GM18858 (cell line): Measurements from ENCODE around the gene TSHR.
"Not testable (repeated sequence)": the region's sequence is repeated elsewhere in the genome, so short reads cannot be mapped to it uniquely, and the experiment has no call there.

Experiments used
- ATAC-seq: cut with Tn5 transposase; IDR thresholded peaks from one replicate; pipeline ENCODE4 v1.9.1; 2021; ENCODE audit not compliant: unreplicated experiment

Gene TSHR

DNA sequence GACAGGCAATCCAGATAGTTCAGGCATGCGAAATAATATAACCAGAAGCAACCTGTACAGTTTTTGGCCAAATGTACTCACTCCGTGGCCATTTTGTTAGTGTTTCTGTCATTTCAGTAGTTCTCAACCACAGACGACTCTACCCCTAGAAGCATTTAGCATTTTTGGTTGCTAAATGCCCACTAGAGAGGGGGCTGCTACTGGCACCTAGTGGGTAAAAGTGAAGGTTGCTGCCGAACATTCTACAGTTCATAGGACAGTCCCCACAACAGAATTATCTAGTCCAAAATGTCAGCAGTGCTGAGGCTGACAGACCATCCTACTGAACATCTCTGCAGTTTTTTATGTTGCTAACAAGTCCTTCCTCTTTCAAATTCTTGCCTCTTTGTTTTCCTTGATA lies 107.4 kb downstream of the TSHR start:
- ATAC-seq: peak; percentile 75

DNA sequence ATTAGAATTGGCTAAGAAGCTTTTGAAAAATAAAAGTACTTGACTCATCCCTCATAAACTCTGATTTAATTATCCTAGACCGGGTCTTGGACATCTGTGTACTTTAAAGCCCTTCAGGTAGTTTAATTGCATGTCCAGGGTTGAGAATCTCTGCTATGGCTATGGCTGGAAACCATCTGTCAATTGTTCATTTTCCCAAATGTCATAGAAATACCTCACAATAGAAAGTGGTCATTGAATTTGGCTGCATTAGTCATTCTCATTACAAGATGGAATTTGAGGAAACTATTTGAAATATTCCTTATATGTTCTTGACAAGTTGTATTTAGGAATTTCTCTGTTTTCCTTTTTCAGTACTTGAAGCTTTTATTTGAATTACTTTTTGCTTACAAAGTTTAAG lies 111.3 kb downstream of the TSHR start:
- no peak for ATAC-seq

GRCh38 chr14:81067156-81067555 lies 111.7 kb downstream of the TSHR start:
- no peak for ATAC-seq

- ATAC-seq: no peak
Measured at GRCh38 chr14:81068176-81068782, 112.9 kb downstream of the TSHR start.

DNA sequence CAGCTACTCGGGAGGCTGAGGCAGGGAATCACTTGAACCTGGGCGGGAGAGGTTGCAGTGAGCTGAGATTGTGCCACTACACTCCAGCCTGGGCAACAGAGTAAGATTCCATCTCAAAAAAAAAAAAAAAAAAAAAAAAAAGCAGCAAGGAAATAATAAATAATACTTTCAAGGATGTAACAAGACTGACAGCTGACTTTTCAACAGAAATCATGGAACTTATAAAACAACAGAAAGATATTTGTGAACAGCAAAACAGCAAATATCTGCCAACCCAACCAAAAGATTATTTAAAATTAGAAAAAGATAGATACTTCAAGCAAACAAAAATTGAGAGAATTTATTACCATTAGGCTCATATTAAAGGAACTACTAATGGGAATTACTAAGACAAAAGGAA lies 115.1 kb downstream of the TSHR start:
- no peak for ATAC-seq

- no peak for ATAC-seq
Measured at GRCh38 chr14:81085596-81085995, 130.2 kb downstream of the TSHR start.

GRCh38 chr14:81087230-81087629 lies 131.8 kb downstream of the TSHR start:
- no peak for ATAC-seq

- no peak for ATAC-seq
Measured at GRCh38 chr14:81091139-81091538, 135.7 kb downstream of the TSHR start.

DNA sequence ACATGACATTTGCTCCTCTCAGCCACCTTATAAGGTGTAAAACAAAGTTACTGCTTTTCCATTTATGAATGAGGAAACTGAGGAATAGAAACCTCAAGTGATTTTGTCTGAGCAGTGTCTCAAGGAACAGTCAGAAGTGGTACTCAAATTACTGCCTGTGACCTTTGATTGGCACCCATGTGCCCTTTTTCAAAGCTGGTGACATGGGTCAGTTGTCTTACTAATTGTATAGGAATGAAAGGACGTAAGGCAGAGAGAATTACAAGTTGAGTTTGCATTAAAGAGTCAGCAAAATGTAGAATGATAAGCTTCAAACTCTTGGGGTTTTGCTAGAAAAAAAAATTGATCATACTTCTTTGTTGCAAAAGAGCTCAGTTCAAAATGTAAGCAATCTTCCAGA lies 136.2 kb downstream of the TSHR start:
- no peak for ATAC-seq

GRCh38 chr14:81093651-81094050 lies 138.2 kb downstream of the TSHR start:
- ATAC-seq: no peak

GRCh38 chr14:81095539-81095938 lies 140.1 kb downstream of the TSHR start:
- no peak for ATAC-seq

- no peak for ATAC-seq
Measured at GRCh38 chr14:81096656-81097055, 141.2 kb downstream of the TSHR start.

GRCh38 chr14:81102217-81102616 lies 146.8 kb downstream of the TSHR start:
- ATAC-seq: no peak

GRCh38 chr14:81103443-81103842 lies 148.0 kb downstream of the TSHR start:
- no peak for ATAC-seq

GRCh38 chr14:81105378-81105777 lies 150.0 kb downstream of the TSHR start:
- no peak for ATAC-seq

GRCh38 chr14:81105961-81106360 lies 150.5 kb downstream of the TSHR start:
- ATAC-seq: no peak

GRCh38 chr14:81110186-81110585 lies 154.8 kb downstream of the TSHR start:
- no peak for ATAC-seq

DNA sequence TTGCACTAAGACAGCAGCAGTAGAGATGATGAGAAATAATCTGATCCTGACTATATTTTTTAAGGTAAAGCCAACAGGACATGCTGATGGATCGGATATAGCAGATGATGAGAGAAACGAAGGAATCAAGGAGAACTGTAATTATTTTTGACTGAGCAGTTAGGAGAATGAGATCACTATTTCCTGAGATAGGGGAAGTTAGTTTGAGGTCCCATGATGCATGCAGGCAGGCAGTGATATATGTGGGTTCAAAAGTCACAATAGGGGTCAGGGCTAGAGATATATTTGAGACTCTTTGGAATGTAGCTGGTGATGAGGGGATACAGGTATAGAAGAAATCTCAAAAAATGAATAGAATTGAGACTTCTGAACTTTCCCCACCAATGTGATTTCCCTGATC lies 157.8 kb downstream of the TSHR start:
- no peak for ATAC-seq

DNA sequence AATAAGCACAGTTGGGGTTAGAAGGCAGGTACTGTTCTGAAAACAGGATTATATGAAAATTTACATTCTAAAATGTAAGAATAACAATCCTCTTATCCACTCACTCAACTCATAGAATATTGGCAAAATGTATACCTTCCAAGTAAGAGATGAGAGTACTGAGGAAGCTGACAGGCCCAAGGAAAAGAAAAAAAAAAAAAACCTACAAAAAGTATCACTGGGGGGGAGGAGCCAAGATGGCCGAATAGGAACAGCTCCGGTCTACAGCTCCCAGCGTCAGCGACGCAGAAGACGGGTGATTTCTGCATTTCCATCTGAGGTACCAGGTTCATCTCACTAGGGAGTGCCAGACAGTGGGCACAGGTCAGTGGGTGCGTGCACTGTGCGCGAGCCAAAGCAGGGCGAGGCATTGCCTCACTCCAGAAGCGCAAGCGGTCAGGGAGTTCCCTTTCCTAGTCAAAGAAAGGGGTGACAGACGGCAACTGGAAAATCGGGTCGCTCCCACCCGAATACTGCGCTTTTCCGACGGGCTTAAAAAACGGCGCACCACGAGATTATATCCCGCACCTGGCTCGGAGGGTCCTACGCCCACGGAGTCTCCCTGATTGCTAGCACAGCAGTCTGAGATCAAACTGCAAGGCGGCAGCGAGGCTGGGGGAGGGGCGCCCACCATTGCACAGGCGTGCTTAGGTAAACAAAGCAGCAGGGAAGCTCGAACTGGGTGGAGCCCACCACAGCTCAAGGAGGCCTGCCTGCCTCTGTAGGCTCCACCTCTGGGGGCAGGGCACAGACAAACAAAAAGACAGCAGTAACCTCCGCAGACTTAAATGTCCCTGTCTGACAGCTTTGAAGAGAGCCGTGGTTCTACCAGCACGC lies 158.8 kb downstream of the TSHR start:
- not testable (repeated sequence) for ATAC-seq

DNA sequence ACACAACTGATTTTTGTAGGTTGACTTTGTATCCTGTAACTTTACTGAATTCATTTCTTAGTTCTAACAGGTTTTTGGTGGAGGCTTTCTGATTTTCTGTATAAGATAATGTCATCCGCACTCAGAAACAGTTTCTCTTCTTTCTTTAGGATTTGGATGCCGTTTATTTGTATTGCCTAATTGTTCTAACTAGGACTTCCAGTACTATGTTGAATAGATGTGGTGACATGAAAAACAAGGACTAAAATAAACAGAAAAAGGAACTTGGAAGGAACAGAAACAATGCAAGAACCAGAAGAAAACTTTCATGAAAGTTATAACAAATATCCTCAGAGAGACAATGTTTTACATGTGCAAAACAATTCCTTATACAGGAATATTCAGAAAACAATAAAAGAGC lies 165.1 kb downstream of the TSHR start:
- ATAC-seq: no peak

- peak; percentile 100 for ATAC-seq
Measured at GRCh38 chr14:81122326-81122725, 166.9 kb downstream of the TSHR start.

- ATAC-seq: no peak
Measured at GRCh38 chr14:81123811-81124210, 168.4 kb downstream of the TSHR start.

GRCh38 chr14:81125536-81125935 lies 170.1 kb downstream of the TSHR start:
- no peak for ATAC-seq
